HepG2 (cell line): ENCODE data around the gene WDR59.

Experiments used
- NONO ChIP-seq, 2 experiments: fragments of 450-650 bp in 1 of 2; sonication (generic) in 1 of 2; formaldehyde crosslinking in 1 of 2; IDR thresholded peaks in 1 of 2; conservative IDR thresholded peaks in 1 of 2; 2 replicates each; pipeline versions ENCODE4 v1.6.1 to v1.8.0; 2017 to 2022; ENCODE audit warnings: mild to moderate bottlenecking in 1 of 2, missing genetic modification reagents in 1 of 2, moderate library complexity in 1 of 2
- TF ChIP-seq, protein P1 (sequence below): sonication (generic); formaldehyde crosslinking; IDR thresholded peaks from 2 replicates; pipeline ENCODE4 v1.5.0; 2020; ENCODE audit warnings: mild to moderate bottlenecking, missing genetic modification reagents, moderate library complexity

DNA sequence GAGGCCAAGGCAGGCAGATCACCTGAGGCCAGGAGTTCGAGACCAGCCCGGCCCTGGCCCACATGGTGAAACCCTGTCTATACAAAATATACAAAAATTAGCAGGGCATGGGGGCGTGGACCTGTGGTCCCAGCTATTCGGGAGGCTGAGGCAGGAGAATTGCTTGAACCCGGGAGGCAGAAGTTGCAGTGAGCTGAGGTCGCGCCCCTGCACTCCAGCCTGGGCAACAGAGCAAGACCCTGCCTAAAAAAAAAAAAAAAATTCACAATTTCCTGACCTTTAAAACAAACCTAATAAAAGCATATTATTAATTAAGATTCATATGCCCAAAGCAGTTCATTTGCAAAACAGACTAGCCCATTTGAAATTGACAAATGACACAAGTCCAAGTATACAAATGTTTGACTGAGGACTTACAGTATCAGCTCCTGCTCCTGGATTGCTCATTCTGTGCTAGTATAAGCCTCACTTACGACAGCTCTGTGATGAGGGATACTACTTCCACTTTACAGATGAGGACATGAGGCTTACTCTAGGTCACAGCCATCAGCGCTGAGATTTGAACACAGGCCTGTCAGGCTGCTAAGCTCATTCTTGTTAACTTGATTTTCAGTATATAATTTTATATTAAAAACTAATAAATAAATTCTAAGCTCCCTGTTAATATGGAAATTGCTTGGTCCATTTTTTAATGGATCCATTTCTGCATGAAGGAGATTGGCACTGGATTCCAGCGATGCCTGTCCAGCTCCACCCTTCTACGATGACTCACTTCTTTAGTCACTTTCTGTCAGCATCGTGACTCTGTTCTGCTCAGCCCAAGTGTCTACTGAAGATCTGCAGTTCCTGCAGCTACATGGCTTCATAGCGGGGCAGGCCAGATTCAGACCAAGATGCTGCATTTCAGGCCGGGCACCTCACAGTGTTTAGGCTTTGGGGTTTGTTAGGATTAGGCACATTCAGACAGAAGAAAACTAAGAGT, 88.2 kb downstream of the WDR59 start:
- no peak for TF ChIP-seq NONO (IDR thresholded peaks at IDR 0.05)
- no peak for TF ChIP-seq NONO (CRISPR knock-in tag; conservative IDR thresholded peaks at IDR 0.05)
- TF ChIP-seq, protein P1, sequence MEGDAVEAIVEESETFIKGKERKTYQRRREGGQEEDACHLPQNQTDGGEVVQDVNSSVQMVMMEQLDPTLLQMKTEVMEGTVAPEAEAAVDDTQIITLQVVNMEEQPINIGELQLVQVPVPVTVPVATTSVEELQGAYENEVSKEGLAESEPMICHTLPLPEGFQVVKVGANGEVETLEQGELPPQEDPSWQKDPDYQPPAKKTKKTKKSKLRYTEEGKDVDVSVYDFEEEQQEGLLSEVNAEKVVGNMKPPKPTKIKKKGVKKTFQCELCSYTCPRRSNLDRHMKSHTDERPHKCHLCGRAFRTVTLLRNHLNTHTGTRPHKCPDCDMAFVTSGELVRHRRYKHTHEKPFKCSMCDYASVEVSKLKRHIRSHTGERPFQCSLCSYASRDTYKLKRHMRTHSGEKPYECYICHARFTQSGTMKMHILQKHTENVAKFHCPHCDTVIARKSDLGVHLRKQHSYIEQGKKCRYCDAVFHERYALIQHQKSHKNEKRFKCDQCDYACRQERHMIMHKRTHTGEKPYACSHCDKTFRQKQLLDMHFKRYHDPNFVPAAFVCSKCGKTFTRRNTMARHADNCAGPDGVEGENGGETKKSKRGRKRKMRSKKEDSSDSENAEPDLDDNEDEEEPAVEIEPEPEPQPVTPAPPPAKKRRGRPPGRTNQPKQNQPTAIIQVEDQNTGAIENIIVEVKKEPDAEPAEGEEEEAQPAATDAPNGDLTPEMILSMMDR, result no peak
